DMS153 treated with DMSO at 0.1 percent for 48 hours (cell line): Measurements from ENCODE around the gene PTPRG.

Experiments used
- DNase-seq: peaks from one replicate; lab custom pipeline; 2025; ENCODE audit not compliant: unreplicated experiment; lab: John Stamatoyannopoulos, UW

The PTPRG gene

DNA sequence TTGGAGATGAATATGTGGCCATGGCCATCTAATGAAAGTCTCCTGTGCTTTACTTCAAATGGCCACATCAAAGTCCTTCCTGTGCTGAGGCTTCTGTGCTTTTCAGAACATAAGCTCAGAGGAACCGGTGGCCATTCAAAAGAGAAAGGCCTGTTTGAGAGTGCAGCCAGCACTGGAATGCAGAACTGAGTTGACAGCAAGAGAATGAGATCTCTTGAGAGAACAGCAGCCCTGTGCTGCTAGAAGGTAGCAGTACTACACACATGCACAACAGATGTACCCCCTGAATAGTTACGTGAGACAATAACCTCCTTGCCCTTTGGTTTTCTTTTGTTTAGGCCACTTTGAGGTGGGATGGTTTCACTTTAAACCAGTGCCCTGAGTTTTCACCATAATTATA lies 292.5 kb downstream of the PTPRG start:
- no peak for DNase-seq

DNA sequence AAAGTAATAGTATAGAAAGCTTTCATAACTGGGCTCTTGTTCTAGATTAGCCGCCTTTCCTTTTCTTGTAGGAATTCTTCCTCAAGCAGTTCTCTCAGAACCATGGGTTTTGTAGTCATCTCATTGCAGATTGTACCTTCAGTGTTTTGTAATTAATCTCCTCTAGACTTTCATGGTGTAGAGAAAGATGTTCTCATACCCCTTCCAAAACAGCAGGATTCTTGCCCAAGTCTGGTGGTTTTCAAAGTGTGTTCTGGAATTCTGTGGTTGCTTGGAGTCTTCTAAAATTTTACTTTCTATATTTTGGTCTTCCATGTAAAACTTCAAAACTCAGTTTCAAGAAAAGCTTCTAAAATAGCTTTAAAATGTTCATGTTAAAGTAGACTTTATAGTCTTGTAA lies 293.8 kb downstream of the PTPRG start:
- DNase-seq, result no peak

DNA sequence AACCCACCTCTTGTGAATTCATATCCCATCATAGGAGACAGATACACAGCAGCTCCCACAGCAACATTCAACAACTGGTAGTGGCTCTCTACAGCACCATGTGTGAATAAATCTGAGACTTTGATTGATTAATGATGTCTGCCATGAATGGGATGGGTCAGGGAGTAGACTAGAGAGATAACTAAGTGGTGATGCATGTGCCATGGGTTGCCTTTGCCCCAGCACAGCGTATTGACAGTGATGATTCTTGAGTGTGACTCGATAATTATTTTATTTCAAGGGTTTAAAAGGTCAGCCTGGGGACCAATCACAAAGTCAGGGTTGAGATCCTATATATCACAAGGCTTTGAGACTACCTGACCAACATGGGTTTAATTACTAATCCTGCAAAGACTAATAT lies 295.9 kb downstream of the PTPRG start:
- DNase-seq, result no peak

DNA sequence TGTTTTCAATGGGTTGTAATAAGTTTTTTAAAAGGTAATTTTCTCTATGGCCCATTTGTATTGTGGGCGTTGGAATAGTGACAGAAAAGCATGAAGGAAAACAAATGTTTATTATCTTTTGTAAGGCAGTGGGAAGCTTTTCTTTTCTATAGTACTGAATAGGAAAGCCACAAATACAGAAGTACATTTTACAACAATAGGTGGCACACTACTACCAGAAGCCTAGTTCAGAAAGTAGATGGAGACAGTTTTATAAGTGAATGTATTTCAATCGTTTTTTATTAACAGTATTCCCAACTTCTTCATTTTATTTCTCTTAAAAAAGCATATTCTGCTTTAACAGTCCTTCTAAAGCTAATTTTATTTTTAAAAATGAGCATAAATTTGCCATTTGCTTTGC lies 296.7 kb downstream of the PTPRG start:
- no peak for DNase-seq

DNA sequence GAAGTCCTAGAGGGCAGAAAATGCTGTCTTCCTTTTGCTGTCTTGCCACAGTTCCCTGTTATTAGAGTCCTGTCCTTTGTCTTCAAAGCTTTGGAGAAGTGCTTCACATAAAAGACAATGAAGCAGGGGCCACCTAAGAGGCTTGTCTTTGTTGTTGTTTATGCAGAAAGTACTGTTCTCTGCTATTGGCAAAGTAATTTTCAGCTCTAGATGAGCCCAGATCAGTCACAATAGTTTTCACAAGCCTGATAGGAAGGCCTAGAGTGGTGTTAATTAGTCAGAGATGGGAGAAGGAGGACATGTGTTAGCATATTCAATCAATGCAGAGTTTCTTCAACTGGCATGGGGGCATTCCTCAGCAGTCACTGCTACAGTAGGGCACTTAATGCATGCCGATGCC lies 300.0 kb downstream of the PTPRG start:
- DNase-seq, result no peak

- DNase-seq, result no peak
These were observed 301.4 kb downstream of the PTPRG start for GRCh38 chr3:61862614-61863289.

- no peak for DNase-seq
These were observed 302.2 kb downstream of the PTPRG start for GRCh38 chr3:61863579-61863978.

- no peak for DNase-seq
These were observed 303.5 kb downstream of the PTPRG start for GRCh38 chr3:61864886-61865285.

DNA sequence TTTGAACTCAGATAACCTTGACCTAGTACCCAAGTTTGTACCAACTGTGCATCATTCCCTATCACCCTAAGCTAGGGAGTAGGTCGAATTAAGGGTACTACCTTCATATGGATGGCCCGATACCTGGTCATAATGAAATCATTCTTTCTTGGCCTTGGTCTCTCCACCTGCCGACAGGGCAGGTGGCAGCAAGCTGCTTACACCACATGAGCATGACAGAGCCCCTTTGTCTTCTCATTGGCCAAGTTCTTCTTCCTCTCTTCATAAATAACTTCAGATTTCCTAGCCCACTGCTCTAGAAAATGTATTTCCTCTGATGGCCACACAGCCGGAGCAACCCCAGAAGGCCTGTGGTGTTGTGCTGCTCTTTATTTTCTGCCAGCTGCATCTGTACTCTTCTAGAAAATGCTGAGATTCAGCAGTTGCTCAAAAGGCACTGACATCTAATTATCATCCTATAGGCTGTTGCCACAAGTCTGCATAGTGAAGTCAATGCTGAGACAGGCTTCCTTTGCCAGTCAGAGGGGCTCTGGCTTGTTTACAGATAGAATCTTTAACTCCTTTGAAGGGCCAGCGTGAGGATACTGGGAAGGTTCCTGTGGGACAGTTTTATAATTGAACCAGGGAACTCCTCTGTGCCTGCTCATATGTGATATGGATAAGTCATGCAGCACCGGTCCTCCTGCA lies 304.2 kb downstream of the PTPRG start:
- no peak for DNase-seq

GRCh38 chr3:61866153-61866542 lies 304.8 kb downstream of the PTPRG start:
- DNase-seq, result no peak

- DNase-seq, result no peak
These were observed 305.6 kb downstream of the PTPRG start for GRCh38 chr3:61866961-61867461.

GRCh38 chr3:61868499-61868898 lies 307.1 kb downstream of the PTPRG start:
- DNase-seq, result no peak

DNA sequence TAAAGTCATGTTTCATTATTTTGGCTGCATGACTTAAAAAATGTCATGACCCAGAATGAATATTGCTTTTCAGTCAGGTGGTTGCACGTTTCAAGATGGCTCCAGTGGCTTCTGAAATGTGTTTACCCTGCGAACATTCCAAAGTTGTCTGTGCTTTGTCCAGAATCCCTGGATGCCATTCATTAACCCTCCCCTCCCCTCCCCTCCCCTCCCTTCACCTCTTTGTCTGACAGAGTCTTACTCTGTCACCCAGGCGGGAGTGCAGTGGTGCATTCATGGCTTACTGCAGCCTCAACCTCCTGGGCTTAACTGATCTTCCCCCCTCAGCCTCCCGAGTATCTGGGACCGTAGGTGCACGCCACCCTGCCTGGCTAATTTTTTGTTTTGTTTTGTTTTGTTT lies 308.0 kb downstream of the PTPRG start:
- no peak for DNase-seq

- DNase-seq, result no peak
These were observed 310.3 kb downstream of the PTPRG start for GRCh38 chr3:61871644-61872043.

- DNase-seq, result no peak
These were observed 310.8 kb downstream of the PTPRG start for GRCh38 chr3:61872077-61872706.

DNA sequence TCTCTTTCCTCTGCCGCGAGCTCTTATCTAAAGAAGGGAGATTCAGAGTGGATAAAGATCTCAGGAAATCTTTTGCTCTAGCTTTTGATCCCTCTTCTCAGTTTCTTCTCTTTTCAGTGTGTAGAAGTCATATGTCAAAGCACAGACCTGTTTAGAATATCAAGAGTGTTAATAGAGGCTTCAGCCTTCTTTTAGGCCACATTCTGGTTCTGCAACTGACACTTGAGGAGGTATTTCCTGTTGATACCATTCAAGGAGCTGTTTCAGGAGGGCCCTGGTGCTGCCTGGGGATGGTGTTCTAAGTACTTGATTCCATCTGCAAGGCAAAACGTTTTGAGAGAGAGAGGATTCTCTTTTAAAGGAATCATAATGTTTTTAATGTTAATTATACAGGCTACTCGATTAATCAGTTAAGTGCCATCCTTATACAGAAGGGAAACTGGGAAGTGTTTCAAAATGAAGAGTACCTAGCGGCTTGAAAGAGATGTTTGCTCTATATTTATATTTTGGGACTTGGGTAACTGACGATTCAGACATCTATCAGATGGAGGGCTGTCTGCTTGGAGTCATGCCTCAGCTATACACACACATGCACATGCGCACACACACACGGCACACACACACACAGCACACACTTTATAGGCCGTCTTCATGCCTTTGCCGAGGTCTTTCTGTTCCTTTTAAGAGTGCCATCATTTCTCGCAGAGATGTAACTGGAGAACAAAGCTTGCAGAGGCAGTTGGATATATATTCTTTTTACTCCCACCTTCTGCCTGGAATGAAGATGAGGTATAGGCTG lies 313.9 kb downstream of the PTPRG start:
- no peak for DNase-seq

GRCh38 chr3:61875976-61876671 lies 314.8 kb downstream of the PTPRG start:
- no peak for DNase-seq

GRCh38 chr3:61876797-61877196 lies 315.4 kb downstream of the PTPRG start:
- no peak for DNase-seq

DNA sequence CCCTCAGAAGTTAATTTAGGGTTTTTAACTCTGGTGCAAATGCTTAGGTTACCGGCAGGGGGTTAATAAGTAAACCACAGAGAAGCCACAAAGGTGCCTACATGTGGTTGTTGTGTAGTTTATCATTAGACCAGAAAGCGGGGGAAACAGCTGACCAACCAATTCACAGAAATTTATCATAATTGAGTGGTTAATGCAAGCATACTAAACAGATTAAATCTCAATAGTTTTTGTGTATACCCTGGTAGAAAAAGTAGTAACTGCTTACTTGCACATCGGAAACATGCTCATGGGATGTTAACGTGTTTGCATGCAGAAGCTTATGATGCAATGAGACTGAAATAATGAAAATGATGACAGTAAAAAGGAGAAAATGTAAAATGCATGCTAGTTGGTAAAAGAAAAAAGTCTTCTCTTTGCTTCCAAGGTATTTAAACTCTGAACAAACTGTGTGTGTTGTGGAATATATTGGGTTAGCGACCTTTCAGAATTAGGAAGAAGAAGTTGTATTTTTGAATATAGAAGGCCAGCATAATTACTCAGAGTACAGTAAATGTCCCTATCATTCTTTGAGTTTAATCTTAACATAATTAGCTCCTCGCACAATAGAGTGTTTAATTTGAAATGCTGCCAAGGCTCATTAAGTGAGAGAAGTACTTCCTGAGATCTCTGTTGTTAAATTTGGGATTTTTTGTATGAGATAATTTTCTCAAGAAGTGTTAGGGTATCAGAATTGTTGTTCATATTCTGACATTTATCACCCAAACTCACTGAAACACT lies 316.2 kb downstream of the PTPRG start:
- DNase-seq, result no peak

DNA sequence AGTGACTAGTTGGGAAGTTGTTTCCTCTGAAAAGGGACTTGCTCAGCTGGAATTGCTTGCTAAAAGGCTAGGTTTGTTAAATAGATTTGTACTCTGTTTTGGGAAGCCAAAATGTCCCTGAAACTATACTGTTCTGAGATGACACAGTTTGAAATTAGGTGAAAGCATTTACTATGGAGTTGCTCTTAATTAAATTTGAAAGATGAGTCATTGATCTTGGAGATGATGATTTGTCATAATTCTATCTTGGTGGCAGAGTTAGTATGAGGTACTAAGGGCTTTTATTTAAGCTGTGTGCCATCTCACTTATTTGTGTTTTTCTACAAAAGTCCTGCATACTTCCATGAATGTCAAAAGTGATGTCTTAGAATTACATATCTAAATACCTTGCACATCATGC lies 320.9 kb downstream of the PTPRG start:
- no peak for DNase-seq
